Skeletal muscle tissue (tissue), 4 donors: Measurements from ENCODE around the gene ANGEL1. TPM values are rescaled to one million over a fixed set of nuclear protein-coding genes. Genes with fewer than 3 reads are reported as not detected.

ENCODE experiments used
- H3K27ac ChIP-seq: one replicate; pipeline ENCODE4 v1.7.0; 2013; ENCODE audit warnings: mild to moderate bottlenecking, low read depth, low read length, inconsistent platforms
- H3K27me3 ChIP-seq, 3 donors: one replicate each; pipeline ENCODE4 v1.7.0; 2013; ENCODE audit warnings: low read length in 3 of 3; ENCODE audit not compliant: control insufficient read depth in 3 of 3, insufficient read depth in 3 of 3
- H3K36me3 ChIP-seq, 3 donors: one replicate each; pipeline ENCODE4 v1.7.0; 2013; ENCODE audit warnings: low read length in 3 of 3; ENCODE audit not compliant: control insufficient read depth in 3 of 3, insufficient read depth in 3 of 3
- H3K4me1 ChIP-seq, 3 donors: one replicate each; pipeline ENCODE4 v1.7.0; 2013; ENCODE audit warnings: low read length in 3 of 3, mild to moderate bottlenecking in 3 of 3; ENCODE audit not compliant: control insufficient read depth in 3 of 3, insufficient read depth in 3 of 3
- H3K4me3 ChIP-seq, 3 donors: one replicate each; pipeline ENCODE4 v1.7.0; 2013; ENCODE audit warnings: low read length in 3 of 3
- H3K9ac ChIP-seq, 3 donors: one replicate each; pipeline ENCODE4 v1.7.0; 2013; ENCODE audit warnings: low read length in 3 of 3, mild to moderate bottlenecking in 3 of 3, moderate library complexity in 2 of 3, low read depth in 1 of 3
- H3K9me3 ChIP-seq, 3 donors: one replicate each; pipeline ENCODE4 v1.7.0; 2013; ENCODE audit warnings: low read length in 3 of 3; ENCODE audit not compliant: control insufficient read depth in 3 of 3
- total RNA-seq: library from RNA; depleted of rRNA; stranded (reverse); fragments of >200 nt; gene quantifications from one replicate; pipeline ENCODE4 v1.2.3, GENCODE V29; 2014
- donor health status: Osteomylitis.

Gene ANGEL1
- total RNA-seq, 1 donor from 2014 or later = 9.9 TPM

- no peaks in the 10 kb centered on the region for H3K9me3 ChIP-seq
- H3K9ac ChIP-seq = no peak within 1 kb of the TSS
- H3K27me3 ChIP-seq = no peaks in the 10 kb centered on the region
- H3K27ac ChIP-seq = no peak within 1 kb of the TSS
- H3K4me1 ChIP-seq = peaks cover 21 to 23% (median 21%) of the 10 kb centered on the region in 3 donors
- no peaks in the 10 kb centered on the region for H3K36me3 ChIP-seq
- H3K4me3 ChIP-seq = no peak within 1 kb of the TSS
These were observed 13.4 kb upstream of the ANGEL1 start, which contains the start of gene LRRC74A for GRCh38 chr14:76826122-76826521. Gene LRRC74A, plus strand, starts transcription at chr14:76826408. Its CDS starts 290 bp downstream, at chr14:76826698.

GRCh38 chr14:76820700-76821099, 8.0 kb upstream of the ANGEL1 start:
- H3K27ac ChIP-seq = no peak overlapping the region

GRCh38 chr14:76814726-76815645, 2.3 kb upstream of the ANGEL1 start:
- H3K4me1 ChIP-seq = peaks cover 15 to 17% (median 16%) of the 10 kb centered on the region in 3 donors
- H3K27ac ChIP-seq = no peak overlapping the region
- no peaks in the 10 kb centered on the region for H3K36me3 ChIP-seq
- H3K9me3 ChIP-seq = no peaks in the 10 kb centered on the region
- H3K4me3 ChIP-seq = no peak overlapping the region
- no peaks in the 10 kb centered on the region for H3K27me3 ChIP-seq
- H3K9ac ChIP-seq = no peak overlapping the region

More at GRCh38 chr14:76820700-76821099, 8.0 kb upstream of the ANGEL1 start:
- no peaks in the 10 kb centered on the region for H3K27me3 ChIP-seq
- H3K9ac ChIP-seq = no peak overlapping the region
- no peaks in the 10 kb centered on the region for H3K9me3 ChIP-seq
- H3K36me3 ChIP-seq = no peaks in the 10 kb centered on the region
- no peak overlapping the region for H3K4me3 ChIP-seq
- H3K4me1 ChIP-seq = no peaks in the 10 kb centered on the region

DNA sequence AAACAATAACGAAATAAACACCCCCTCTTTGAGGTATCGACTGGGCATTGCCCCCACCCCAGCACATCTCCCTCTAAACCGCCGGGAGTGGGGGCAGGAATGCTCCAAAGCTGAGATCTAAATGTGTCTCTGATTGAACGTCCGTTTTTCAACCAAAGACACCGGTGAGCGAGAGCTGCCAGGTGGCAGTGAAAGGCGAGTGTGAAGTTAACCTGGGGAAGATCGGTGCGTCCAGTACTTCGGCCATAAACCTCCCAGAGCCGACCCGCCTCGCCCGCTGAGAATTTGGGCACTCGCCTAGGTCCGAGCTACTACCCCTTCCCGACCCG, 625 bp downstream of the ANGEL1 start:
- H3K9ac ChIP-seq = peak overlapping the region; percentile 80 to 89 (median 86)
- H3K9me3 ChIP-seq = no peaks in the 10 kb centered on the region
- H3K27me3 ChIP-seq = no peaks in the 10 kb centered on the region
- peak overlapping the region; percentile 75 to 82 (median 80) for H3K4me3 ChIP-seq
- peak overlapping the region; percentile 81 for H3K27ac ChIP-seq
- peaks cover 15 to 17% (median 16%) of the 10 kb centered on the region in 3 donors for H3K4me1 ChIP-seq
- peaks cover 17 to 23% (median 18%) of the 10 kb centered on the region in 3 donors for H3K36me3 ChIP-seq

GRCh38 chr14:76811561-76811960, 1.1 kb downstream of the ANGEL1 start:
- Histone ChIP-seq H3K36me3 (peaks cover 22 to 28% (median 23%) of the 10 kb centered on the region in 3 donors), H3K9me3 (no peaks in the 10 kb centered on the region), H3K9ac (peak overlapping the region in 2 of 3 donors; percentile 80 to 89), H3K27me3 (no peaks in the 10 kb centered on the region), H3K4me3 (peak overlapping the region; percentile 75 to 82 (median 80)), H3K4me1 (peaks cover 15 to 17% (median 16%) of the 10 kb centered on the region in 3 donors), H3K27ac (peak overlapping the region; percentile 5)

DNA sequence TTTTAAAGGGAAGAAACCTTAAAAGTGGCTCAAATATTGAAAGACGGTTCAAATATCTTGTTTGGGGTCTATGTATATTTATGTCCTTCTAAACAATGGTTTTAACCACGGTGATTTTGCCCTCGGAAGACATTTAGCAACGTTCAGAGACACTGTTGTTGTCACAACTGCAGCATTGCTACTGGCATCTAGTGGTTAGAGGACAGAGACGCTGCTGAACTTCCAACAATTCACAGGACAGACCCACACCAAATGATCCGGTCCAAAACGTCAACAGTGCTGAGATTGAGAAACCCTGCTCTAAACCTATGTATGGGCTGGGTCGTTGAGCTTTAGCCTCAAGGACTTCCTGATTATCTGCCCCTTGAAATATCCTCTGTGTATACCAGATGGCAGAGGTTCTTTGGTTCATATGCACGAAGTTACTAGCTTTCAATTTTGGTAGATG, 1.7 kb downstream of the ANGEL1 start:
- peak overlapping the region in 2 of 3 donors; percentile 45 to 63 for H3K4me3 ChIP-seq
- H3K9me3 ChIP-seq = no peaks in the 10 kb centered on the region

GRCh38 chr14:76810525-76810924, 2.2 kb downstream of the ANGEL1 start:
- H3K9me3 ChIP-seq = no peaks in the 10 kb centered on the region
- H3K27ac ChIP-seq = no peak overlapping the region
- H3K4me3 ChIP-seq = peak overlapping the region in 1 of 3 donors; percentile 63
- H3K27me3 ChIP-seq = no peaks in the 10 kb centered on the region
- peaks cover 32 to 35% (median 33%) of the 10 kb centered on the region in 3 donors for H3K36me3 ChIP-seq
- peak overlapping the region in 1 of 3 donors; percentile 50 for H3K9ac ChIP-seq
- H3K4me1 ChIP-seq = peaks cover 15 to 17% (median 16%) of the 10 kb centered on the region in 3 donors

More for the DNA sequence above, 1.7 kb downstream of the ANGEL1 start:
- no peaks in the 10 kb centered on the region for H3K27me3 ChIP-seq
- H3K27ac ChIP-seq = peak overlapping the region; percentile 5
- H3K36me3 ChIP-seq = peaks cover 28 to 34% (median 29%) of the 10 kb centered on the region in 3 donors
- H3K4me1 ChIP-seq = peaks cover 15 to 17% (median 16%) of the 10 kb centered on the region in 3 donors
- H3K9ac ChIP-seq = peak overlapping the region in 2 of 3 donors; percentile 50 to 52

DNA sequence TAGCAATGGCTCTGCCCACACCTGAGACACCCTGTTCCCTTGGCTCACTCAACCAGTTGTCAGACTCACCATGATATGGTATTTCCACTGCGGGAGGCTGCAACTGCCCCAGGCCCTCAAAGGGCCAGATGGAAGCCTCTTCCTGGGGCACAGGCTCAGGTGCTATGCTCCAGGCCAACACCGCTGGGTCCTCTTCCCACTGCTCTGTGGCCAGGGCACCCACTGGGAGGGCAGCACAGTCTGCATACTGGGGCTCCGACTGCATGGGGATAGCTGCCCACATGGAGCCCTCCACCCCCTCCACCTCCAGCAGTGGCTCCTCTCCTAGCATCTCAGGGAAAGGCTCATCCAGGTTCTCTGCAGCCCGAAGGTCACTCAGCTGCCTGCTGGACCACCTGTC, 3.7 kb downstream of the ANGEL1 start:
- no peak overlapping the region for H3K27ac ChIP-seq
- H3K4me3 ChIP-seq = no peak overlapping the region
- no peaks in the 10 kb centered on the region for H3K9me3 ChIP-seq
- H3K27me3 ChIP-seq = no peaks in the 10 kb centered on the region
- H3K4me1 ChIP-seq = peaks cover 15 to 17% (median 16%) of the 10 kb centered on the region in 3 donors
- peaks cover 35 to 43% (median 42%) of the 10 kb centered on the region in 3 donors for H3K36me3 ChIP-seq
- H3K9ac ChIP-seq = no peak overlapping the region

DNA sequence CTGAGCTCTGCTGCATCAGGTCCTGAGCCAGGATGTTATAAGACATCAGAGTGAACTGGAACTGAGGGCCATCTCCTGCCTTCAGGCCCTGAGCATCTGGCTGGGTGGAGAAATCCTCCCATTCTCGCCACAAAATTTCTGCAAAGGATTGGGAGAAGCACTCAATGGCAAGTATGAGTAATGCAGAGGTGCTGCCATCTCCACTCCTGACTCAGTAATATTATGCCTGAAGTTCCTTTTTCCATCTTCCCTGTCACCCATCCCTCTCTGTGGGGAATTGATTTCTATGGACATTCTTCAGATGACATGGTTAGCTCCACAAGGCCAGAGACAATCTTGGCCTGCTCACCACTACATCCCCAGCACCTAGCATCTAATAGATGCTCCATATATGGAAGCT, 4.7 kb downstream of the ANGEL1 start:
- Histone ChIP-seq H3K9me3 (no peaks in the 10 kb centered on the region), H3K4me3 (no peak overlapping the region), H3K36me3 (peaks cover 45 to 52% (median 52%) of the 10 kb centered on the region in 3 donors), H3K27ac (no peak overlapping the region), H3K27me3 (no peaks in the 10 kb centered on the region), H3K9ac (no peak overlapping the region), H3K4me1 (peaks cover 13 to 15% (median 14%) of the 10 kb centered on the region in 3 donors)

- Histone ChIP-seq H3K4me1 (peaks cover 4 to 10% (median 6%) of the 10 kb centered on the region in 3 donors), H3K36me3 (peaks cover 50 to 63% (median 57%) of the 10 kb centered on the region in 3 donors), H3K27ac (no peak overlapping the region), H3K4me3 (no peak overlapping the region), H3K27me3 (no peaks in the 10 kb centered on the region), H3K9ac (no peak overlapping the region), H3K9me3 (no peaks in the 10 kb centered on the region)
These were observed 6.2 kb downstream of the ANGEL1 start for GRCh38 chr14:76806446-76806845.
